Osteoblast (primary cell): Measurements from ENCODE around the gene NTRK2. TPM values are rescaled to one million over a fixed set of nuclear protein-coding genes. Genes with fewer than 3 reads are reported as not detected.

ENCODE experiments used
- DNase-seq: peaks from one replicate; pipeline ENCODE4 v3.0.0; 2011; ENCODE audit warnings: low spot score, mixed read lengths; ENCODE audit not compliant: insufficient read length; ENCODE audit errors: missing footprints
- H2AFZ ChIP-seq: 2 replicates; pipeline ENCODE4 v1.6.0; 2011; ENCODE audit warnings: mild to moderate bottlenecking, low read length
- H3K27ac ChIP-seq: 2 replicates; pipeline ENCODE4 v1.5.1; 2011; ENCODE audit warnings: mild to moderate bottlenecking, low read depth, low read length, moderate library complexity
- H3K27me3 ChIP-seq: 2 replicates; pipeline ENCODE4 v1.6.0; 2012; ENCODE audit warnings: mild to moderate bottlenecking, control low read depth, inconsistent platforms, low read length, moderate library complexity; ENCODE audit not compliant: insufficient read depth
- H3K36me3 ChIP-seq: 2 replicates; pipeline ENCODE4 v1.5.1; 2011; ENCODE audit warnings: mild to moderate bottlenecking, low read length, control low read depth, moderate library complexity; ENCODE audit not compliant: insufficient read depth
- H3K4me1 ChIP-seq: 2 replicates; pipeline ENCODE4 v1.5.1; 2011; ENCODE audit warnings: mild to moderate bottlenecking, low read length, control low read depth, moderate library complexity; ENCODE audit not compliant: insufficient read depth
- H3K4me2 ChIP-seq: 2 replicates; pipeline ENCODE4 v1.6.0; 2011; ENCODE audit warnings: mild to moderate bottlenecking, low read length; ENCODE audit not compliant: insufficient read depth
- H3K4me3 ChIP-seq: fragments of 200-600 bp; sonication (generic); 3 replicates; pipeline ENCODE4 v1.5.1; 2012; ENCODE audit warnings: mild to moderate bottlenecking, low read length, inconsistent platforms; ENCODE audit not compliant: insufficient read depth
- H3K79me2 ChIP-seq: 2 replicates; pipeline ENCODE4 v1.6.0; 2012; ENCODE audit warnings: mild to moderate bottlenecking, low read length, control low read depth, inconsistent platforms; ENCODE audit not compliant: insufficient read depth
- H3K9me3 ChIP-seq: 2 replicates; pipeline ENCODE4 v1.5.1; 2011; ENCODE audit warnings: low read depth, low read length, control low read depth
- H4K20me1 ChIP-seq: 2 replicates; pipeline ENCODE4 v1.6.0; 2012; ENCODE audit warnings: mild to moderate bottlenecking, low read length, control low read depth; ENCODE audit not compliant: insufficient read depth
- CTCF ChIP-seq: IDR thresholded peaks from 2 replicates; pipeline ENCODE4 v1.5.1; 2011; ENCODE audit warnings: mild to moderate bottlenecking, low read depth, low read length, moderate library complexity; ENCODE audit errors: extremely low read depth
- total RNA-seq: library from RNA; depleted of rRNA; stranded (reverse); fragments of >200 nt; gene quantifications from 2 replicates; pipeline ENCODE4 v1.2.3, GENCODE V29; 2012

The NTRK2 gene
- total RNA-seq, 1 donor = 3.3 TPM

GRCh38 chr9:84681516-84682285 lies 12.2 kb downstream of the NTRK2 start:
- no peak overlapping the region for H3K4me3 ChIP-seq
- DNase-seq = no peak
- H2AFZ ChIP-seq = no peak overlapping the region
- no peaks in the 10 kb centered on the region for H3K27me3 ChIP-seq
- H3K4me2 ChIP-seq = no peak overlapping the region
- H3K4me1 ChIP-seq = no peaks in the 10 kb centered on the region
- no peaks in the 10 kb centered on the region for H3K9me3 ChIP-seq
- no peaks in the 10 kb centered on the region for H3K79me2 ChIP-seq
- no peaks in the 10 kb centered on the region for H4K20me1 ChIP-seq
- TF ChIP-seq CTCF = no peak
- no peak overlapping the region for H3K27ac ChIP-seq
- no peaks in the 10 kb centered on the region for H3K36me3 ChIP-seq

GRCh38 chr9:84686068-84686467 lies 16.5 kb downstream of the NTRK2 start:
- Histone ChIP-seq H3K4me3 (no peak overlapping the region), H3K4me1 (no peaks in the 10 kb centered on the region), H3K79me2 (no peaks in the 10 kb centered on the region), H3K4me2 (no peak overlapping the region), H3K27me3 (no peaks in the 10 kb centered on the region), H3K9me3 (no peaks in the 10 kb centered on the region), H4K20me1 (no peaks in the 10 kb centered on the region), H2AFZ (no peak overlapping the region), H3K36me3 (no peaks in the 10 kb centered on the region), H3K27ac (no peak overlapping the region)
- no peak for DNase-seq
- no peak for TF ChIP-seq CTCF

GRCh38 chr9:84688956-84689355 lies 19.4 kb downstream of the NTRK2 start:
- Histone ChIP-seq H3K4me1 (no peaks in the 10 kb centered on the region), H4K20me1 (no peaks in the 10 kb centered on the region), H3K27ac (no peak overlapping the region), H3K27me3 (no peaks in the 10 kb centered on the region), H2AFZ (no peak overlapping the region), H3K79me2 (no peaks in the 10 kb centered on the region), H3K9me3 (no peaks in the 10 kb centered on the region), H3K4me3 (no peak overlapping the region), H3K36me3 (no peaks in the 10 kb centered on the region), H3K4me2 (no peak overlapping the region)
- TF ChIP-seq CTCF = no peak
- no peak for DNase-seq

- Histone ChIP-seq H2AFZ (no peak overlapping the region), H4K20me1 (no peaks in the 10 kb centered on the region), H3K36me3 (no peaks in the 10 kb centered on the region), H3K4me3 (no peak overlapping the region), H3K4me1 (no peaks in the 10 kb centered on the region), H3K4me2 (no peak overlapping the region), H3K9me3 (no peaks in the 10 kb centered on the region), H3K27ac (no peak overlapping the region), H3K27me3 (no peaks in the 10 kb centered on the region), H3K79me2 (no peaks in the 10 kb centered on the region)
- no peak for TF ChIP-seq CTCF
- no peak for DNase-seq
These were observed 22.1 kb downstream of the NTRK2 start for GRCh38 chr9:84691634-84692033.
